ENCODE data around the gene ETFA.

ETFA gene

DNA sequence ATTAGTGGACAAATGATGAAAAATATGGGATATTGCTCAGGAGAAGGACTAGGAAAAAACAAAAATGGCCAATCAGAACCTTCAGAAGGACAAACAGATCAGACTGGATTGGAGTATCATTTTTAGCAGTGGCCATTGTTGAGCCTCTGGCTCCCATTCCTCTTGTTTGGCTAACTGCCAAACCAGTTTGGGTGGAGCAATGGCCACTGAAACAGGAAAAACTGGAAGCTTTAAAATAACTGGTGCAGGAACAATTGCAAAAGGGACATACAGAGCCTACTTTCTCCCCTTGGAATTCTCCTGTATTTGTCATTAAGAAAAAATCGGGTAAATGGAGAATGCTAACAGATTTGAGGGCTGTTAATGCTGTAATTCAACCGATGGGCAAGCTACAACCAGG is 45.5 kb downstream of the ETFA start:
- peak; percentile 8 for DNase-seq

DNA sequence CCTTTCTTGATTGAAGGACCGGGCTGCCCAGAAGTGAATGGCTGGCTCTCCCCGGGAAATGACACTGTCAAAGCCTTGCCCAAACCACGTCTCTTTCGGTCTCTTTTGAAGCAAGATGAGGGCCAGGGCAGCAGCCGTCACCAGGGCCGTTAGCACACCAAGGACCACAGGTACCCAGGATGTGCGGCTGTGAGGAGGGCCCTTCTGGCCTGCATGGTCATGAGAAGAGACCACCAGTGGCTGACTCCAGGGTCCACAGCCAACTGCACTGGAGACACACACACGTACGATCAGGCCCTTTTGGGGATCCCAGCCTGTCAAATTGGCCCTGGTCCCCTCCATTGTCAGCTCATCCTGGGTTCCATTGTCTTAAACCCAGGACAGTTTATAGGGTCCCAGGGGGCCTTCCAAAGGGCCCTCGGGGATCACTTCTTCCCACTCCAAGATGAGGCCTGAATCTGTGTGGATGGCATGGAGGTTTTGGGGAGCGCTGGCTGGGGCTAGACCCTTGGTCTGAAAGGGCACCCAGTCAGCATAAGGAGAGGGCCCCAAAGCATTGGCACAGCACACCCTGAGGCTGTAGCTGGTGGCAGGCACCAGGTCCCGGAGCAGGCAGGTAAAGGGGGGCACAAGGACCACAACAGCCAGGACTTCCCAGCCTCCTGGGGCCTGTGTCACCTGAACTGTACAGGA is 50.9 kb downstream of the ETFA start:
- no peak for DNase-seq

DNA sequence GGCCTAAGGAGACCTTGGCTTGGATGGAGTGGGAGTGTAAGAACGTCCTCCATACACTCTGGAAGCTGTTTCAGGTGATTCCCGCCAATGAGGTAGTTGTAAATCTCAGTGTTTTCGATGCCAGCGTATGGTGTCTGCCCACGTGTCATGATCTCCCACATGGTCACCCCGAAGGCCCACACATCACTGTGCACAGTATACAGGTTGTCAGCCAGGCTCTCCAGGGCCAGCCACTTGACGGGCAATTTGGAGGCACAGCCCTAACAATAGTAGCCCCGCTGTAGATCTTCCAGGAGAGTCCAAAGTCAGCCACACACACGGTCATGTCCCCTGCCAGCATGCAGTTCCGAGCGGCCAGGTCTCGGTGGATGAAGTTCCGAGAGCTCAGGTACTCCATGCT is 51.9 kb downstream of the ETFA start:
- no peak for DNase-seq

- no peak for DNase-seq
Observed at GRCh38 chr15:76258460-76258859, 52.8 kb downstream of the ETFA start.

DNA sequence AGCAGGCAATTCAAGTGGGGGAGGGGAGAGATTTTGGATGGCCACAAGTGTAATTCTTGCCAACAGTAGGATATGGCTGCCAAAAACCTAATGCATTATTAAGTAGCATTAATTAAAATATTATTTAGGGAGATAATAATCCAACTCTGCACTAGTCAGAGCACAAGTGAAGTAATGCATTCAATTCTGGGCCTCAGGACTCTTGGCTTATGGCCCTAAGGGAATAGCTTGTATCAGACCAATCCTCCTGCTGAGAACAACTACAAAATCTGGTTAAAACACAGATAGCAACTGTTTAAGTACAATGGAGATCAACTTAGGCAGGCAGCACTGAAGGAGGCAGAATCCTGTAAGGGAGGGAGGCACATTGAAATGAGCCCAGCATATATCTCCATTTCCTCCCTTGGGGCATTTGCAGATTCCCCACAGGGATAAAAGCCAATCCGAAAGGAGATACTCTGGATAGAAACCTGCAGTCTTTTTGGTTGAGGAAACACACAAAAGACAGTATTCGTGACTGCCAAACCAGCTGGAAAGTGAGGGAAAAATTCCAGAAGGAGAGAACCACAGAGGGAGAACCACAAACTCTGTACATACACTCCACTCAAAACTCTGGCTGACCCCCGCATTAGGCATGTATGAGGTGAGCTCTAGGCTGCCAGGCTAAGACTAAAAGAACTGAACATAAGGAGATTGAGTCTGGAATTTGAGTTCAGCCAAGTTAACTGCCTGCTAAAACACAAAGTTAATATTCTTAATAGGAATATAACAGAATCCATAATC is 57.4 kb downstream of the ETFA start:
- no peak for DNase-seq

- DNase-seq: no peak
Observed at GRCh38 chr15:76252249-76252648, 59.0 kb downstream of the ETFA start.

GRCh38 chr15:76251717-76252116 is 59.6 kb downstream of the ETFA start:
- DNase-seq: no peak

GRCh38 chr15:76245072-76245610 is 66.1 kb downstream of the ETFA start:
- no peak for DNase-seq

DNA sequence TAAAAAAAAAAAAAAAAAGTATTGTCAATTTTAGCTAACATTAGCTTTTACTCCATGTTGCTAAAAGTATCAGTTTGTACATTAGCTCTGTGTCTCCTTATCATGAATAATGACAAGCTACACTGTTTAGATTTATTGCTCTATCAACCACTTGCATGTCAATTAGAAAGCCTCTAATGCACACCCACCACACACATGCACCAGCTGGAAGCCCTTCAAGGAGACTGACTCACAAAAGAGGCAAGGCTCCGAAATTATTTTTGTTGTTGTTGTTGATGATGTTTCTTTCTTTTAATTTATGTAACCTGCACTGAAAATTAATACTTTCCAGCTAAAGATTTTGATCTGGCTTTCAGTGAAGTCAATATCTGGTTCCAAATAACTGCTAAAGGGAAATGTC is 71.5 kb downstream of the ETFA start:
- DNase-seq: no peak

- no peak for DNase-seq
Observed at GRCh38 chr15:76236350-76236749, 74.9 kb downstream of the ETFA start.

DNA sequence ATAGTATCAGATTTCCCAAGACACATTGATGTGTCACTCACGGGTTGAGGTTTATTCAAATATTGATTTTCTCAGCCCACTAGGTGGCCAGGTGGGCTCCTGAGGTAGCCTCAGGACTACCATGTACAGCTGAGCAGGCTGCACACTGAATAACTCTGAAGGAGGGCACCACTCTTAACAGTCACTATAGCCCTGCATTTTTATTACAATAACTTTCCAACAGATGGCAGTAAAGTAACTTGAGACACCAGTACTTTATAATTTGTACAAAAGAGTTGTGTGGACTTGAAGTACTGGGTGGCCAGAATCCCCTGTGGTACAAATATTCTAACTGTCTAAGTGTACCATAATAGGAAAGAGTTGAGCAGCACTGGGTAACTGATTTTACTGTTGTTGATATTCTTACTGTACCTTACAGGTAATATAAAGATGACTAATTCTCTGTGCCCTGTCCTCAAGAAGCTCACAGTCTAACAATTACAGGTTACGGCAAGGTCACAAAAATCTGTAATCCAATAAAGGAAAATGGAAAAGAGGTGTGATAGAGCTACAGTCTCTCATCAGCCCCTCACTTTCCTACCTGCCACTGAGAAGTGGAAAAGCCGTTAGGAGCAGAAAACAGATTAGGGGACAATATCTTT is 76.0 kb downstream of the ETFA start:
- DNase-seq: peak; percentile 18

GRCh38 chr15:76234337-76234889 is 76.9 kb downstream of the ETFA start:
- DNase-seq: no peak

DNA sequence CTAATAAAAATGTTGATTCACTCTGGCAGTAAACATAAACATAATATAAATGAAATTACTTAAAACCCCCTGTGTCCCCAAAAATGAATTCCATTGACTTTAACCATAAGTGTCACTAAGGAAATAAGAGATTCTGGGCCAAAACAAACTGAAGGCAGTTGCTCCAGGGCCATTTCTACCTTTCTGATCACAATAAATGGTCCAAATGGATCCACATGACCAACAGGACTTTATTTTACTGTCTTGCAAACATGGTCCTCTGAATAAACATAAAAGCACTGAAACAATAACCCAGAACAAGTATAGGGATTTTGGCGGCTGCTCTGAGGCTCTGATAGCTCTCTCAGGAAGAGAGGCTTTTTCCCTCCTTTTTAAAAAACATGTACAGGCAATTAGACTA is 77.3 kb downstream of the ETFA start:
- DNase-seq: no peak

GRCh38 chr15:76229266-76229665 is 82.0 kb downstream of the ETFA start:
- no peak for DNase-seq

GRCh38 chr15:76223521-76223920 is 87.7 kb downstream of the ETFA start:
- DNase-seq: no peak

DNA sequence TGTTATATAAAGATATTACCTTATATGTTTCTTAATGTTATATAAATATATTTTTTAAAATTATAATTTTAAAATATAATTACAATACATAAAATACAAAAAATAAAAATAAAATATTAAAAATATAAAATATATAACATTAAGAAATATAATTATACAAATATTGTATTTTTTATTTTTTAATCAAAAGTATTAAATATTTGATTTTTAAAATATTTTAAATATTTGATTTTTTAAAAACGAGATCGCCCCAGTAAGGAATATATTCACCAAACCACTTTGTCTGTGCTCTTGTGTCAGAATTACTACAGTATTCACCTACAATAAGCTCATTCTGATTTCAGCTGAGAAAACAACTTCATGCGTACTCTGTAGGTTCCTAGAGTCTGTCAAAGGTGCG is 89.1 kb downstream of the ETFA start:
- no peak for DNase-seq

DNA sequence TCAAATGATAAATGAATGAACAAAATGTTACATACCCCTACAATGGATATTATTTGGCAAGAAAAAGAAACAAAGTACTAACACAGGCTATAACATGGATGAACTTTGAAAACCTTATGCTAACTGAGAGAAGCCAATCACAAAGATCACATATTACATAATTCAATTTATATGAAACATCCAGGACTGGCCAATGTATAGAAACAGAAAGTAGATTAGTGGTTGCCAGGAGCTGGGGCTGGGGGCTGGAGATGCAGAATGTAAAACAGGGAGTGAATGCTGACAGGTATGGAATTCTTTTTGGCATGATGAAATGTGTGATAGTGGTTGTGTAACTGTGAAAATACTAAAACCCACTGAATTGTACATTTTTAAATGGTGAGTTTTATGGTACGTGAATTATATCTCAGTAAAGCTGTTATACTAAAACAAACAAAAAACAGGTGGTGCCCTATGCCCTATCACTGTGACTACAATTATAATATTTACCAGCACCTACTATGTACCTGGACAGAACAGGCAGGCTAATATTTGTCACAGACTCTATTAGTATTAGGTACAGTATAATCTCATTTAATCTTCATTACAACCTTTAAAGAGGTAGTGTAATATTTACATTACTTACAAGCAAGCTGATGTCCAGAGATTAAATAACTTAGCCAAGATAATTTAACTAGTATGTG is 90.0 kb downstream of the ETFA start:
- no peak for DNase-seq

DNA sequence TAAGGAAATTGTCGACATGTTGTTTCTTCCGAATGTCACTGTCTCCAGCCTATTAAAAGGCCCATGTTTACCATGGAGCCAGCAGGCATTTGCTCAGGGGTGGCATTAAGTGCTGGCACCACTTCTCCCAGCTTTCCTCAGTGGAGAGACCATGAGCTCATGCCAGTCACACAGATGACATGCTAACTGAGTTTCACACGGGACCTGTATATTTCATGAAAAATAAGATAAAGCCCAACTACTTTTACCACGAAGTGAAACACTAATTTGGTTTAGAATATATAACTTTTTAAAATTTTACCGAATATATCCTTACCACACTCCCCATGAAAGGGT is 93.4 kb downstream of the ETFA start:
- no peak for DNase-seq

GRCh38 chr15:76217029-76217881 is 94.0 kb downstream of the ETFA start:
- no peak for DNase-seq

GRCh38 chr15:76215634-76216033 is 95.6 kb downstream of the ETFA start:
- DNase-seq: no peak

DNA sequence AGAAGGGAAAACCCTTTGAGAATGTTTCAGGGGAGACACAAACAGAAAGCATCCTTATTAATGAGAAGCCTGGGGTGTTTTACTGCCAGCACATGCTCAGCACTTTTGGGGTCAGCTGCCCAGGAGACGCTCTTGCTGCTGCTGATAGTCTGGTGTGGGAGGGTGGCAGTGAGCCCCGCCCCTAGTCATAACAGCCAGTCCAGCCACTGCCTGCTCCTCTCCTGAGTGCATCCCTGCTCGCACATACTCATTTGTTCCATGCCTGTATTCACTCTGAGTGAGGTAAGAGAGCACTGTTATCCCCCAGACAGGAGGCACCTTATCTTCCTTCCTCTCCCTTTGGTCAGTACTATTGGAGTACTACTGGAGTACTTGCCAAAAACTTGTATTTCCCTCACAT is 101.3 kb downstream of the ETFA start:
- no peak for DNase-seq

- DNase-seq: no peak
Observed at GRCh38 chr15:76209523-76209922, 101.7 kb downstream of the ETFA start.

All from NCI-H748 treated with DMSO at 0.1 percent for 48 hours (cell line).